Melanocyte of skin (primary cell): ENCODE data around the gene FAM228A. TPM values are rescaled to one million over a fixed set of nuclear protein-coding genes. Genes with fewer than 3 reads are reported as not detected.

Experiments
- total RNA-seq, 2 donors: library from RNA; depleted of rRNA; stranded (reverse); fragments of >200 nt; gene quantifications; 2 replicates each; pipeline ENCODE4 v1.2.3, GENCODE V29; 2012

Gene FAM228A
- under 1 TPM in 1 of 2 donors, not detected in 1; under 0.01 TPM for total RNA-seq

DNA sequence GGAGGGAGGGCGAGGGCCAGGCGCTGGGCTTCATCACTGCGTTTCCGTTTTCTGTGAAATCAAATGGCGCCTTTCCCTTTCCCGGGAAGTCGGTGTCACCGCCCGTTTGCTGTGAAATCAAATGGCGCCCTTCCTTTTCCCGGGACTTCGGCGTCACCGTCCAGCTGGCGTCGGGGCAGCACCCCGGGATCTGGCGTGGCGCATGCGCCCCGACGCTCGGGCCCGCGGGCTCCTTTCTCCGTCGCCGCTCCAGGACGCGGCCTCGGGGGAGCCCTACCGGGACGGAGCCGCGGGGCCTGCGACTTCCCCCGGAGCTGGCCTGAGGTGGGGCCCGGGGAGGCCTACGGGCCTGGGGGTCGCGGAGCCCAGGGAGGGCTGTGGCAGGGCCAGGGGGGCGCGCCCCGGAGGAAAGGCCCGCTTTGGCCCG lies at the start of gene FAM228A:
Gene FAM228A (plus strand): TSS at position 203 of the 427 bp plus-strand sequence. CDS start 428 bp downstream, outside the sequence.

Other genes starting within 250 kb of the FAM228A start
- gene ATAD2B, start 247.9 kb upstream of the FAM228A start, total RNA-seq, result 10 to 100 TPM; 11.4 to 12.0 TPM
- 10 to 100 TPM; 12.0 to 15.5 TPM for gene UBXN2A, start 234.6 kb upstream of the FAM228A start, total RNA-seq
- gene MFSD2B, start 165.0 kb upstream of the FAM228A start, total RNA-seq, result under 1 TPM in 1 of 2 donors, not detected in 1; under 0.01 TPM
- gene WDCP, start 127.7 kb upstream of the FAM228A start, total RNA-seq, result 10 to 100 TPM in 1 of 2 donors, 1 to 10 TPM in 1; 8.3 to 15.7 TPM
- gene FKBP1B, start 125.3 kb upstream of the FAM228A start, total RNA-seq, result 10 to 100 TPM in 1 of 2 donors, 1 to 10 TPM in 1; 4.5 to 10.7 TPM
- 100 to 1,000 TPM in 1 of 2 donors, 10 to 100 TPM in 1; 89.8 to 163 TPM for gene SF3B6, start 98.7 kb upstream of the FAM228A start, total RNA-seq
- 10 to 100 TPM; 35.3 to 44.7 TPM for gene TP53I3, start 90.2 kb upstream of the FAM228A start, total RNA-seq
- 1 to 10 TPM in 1 of 2 donors, under 1 TPM in 1; 0.67 to 1.0 TPM for gene PFN4, start 51.7 kb upstream of the FAM228A start, total RNA-seq
- 1 to 10 TPM; 3.7 to 4.5 TPM for gene FAM228B, start 51.6 kb upstream of the FAM228A start, total RNA-seq
- 10 to 100 TPM; 26.6 to 32.3 TPM for gene ITSN2, start 185.5 kb downstream of the FAM228A start, total RNA-seq